ENCODE results near the gene ASAP3.
A peak's percentile ranks its signal among the peaks of the same experiment; 100 is the strongest.

ASAP3 gene

GRCh38 chr1:23477359-23478144 is 6.4 kb downstream of the ASAP3 start:
- no peak for DNase-seq

DNA sequence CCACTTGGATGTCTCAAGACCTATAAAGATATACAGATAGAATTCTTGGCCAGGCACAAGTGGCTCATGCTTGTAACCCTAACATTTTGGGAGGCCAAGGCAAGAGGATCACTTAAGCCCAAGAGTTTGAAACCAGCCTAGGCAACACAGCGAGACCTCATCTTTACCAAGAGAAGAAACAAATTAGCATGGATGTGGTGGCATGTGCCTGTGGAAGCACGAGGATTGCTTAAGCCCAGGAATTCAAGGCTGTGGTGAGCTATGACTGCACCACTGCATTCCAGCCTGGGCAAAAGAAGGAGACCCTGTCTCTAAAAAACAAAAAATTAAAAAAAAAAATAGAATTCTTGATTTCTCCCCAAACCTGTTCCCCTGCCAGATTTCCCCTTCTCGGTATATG is 8.3 kb downstream of the ASAP3 start:
- DNase-seq = no peak

DNA sequence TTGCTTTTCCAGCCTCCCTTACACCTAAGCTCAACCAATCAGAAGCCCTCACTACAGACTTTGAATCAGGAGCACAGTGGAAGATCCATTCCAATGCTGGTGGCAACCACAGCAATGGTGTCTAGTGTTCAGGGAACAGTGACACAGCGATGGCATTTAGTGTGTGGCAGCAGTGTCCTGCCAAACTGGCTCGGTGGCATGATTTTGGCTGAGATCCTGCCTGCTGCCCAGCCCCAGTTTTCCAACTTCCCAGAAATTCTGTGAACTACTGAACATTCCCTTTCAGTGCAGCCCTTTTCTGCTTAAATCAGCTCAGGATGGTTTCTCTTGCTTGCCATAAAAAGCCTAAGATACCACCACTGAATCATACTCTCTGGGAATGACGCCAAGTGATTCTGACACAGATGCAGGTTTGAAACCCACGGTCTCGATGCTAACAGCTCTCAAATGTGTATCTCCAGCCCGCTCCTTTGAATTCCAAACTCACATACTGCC is 8.8 kb downstream of the ASAP3 start:
- no peak for DNase-seq

- DNase-seq = no peak
Measured at GRCh38 chr1:23473037-23473800, 10.8 kb downstream of the ASAP3 start.

GRCh38 chr1:23472351-23473036 is 11.5 kb downstream of the ASAP3 start:
- DNase-seq = no peak

- no peak for DNase-seq
Measured at GRCh38 chr1:23471473-23472075, 12.4 kb downstream of the ASAP3 start.

DNA sequence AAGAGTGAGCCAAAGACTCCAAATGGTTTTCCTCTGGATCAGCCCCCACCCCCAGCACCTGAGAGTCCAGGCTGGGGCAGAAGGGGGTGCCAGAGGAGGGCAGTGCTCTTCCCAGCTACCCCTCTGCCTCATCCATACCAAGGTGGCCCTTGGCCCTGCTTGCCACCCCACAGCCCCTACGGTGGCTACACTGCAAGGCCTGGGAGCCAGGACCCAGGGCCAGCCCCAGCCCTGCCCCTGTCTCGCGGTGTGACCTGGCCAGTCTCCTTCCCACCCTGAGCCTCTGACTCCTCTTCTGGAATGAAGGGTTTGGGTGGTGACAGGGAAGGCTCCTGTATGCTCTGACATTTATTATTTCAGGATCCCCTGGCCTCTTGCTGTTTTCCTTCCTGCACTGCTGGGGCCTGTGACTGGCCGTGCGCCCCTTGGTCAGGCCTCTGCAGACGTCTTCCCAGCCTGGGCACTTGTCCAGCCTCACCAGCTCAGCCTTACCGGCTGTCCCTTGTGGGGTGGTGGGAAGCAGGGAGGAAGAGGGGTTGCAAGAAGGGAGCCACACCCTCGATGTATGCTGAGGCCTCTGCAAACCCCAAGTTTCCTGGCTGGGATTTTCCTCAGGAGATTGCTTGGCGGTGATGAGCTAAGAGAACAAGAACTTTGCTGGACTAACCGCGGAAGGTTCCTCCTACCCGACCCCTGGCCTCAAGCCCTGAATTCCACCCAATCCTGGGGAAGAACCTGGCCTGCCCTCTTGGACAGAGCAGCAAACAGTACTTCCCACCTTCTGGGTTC is 13.5 kb downstream of the ASAP3 start:
- DNase-seq = no peak

DNA sequence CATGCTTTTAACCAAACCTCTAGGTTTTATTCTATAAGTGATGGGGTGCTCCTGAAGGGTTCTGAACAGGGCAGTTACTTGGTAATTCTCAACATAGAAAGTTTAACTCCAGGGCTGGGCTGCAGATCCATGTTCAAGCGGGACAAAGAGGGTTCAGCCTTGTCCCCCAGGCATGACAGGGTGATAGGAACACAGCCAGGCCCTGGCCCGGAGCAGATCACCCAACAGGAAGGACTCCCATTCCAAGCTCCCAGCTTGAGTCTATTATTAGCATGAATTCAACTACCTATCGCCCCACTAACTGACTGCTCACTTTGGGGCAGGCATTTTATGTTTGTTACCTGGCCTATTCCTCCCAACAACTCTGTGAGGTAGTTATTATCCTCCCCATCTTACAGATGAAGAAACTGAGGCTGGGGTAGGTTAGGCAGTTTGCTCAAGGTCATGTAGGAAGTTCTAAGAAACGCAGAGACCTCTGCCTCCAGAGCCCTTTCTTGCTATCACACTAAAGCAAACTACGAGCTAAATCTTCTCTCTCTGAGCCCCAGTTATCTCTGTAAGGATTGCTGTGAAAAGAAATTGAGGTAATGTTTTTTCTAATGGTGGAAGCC is 14.5 kb downstream of the ASAP3 start:
- no peak for DNase-seq

DNA sequence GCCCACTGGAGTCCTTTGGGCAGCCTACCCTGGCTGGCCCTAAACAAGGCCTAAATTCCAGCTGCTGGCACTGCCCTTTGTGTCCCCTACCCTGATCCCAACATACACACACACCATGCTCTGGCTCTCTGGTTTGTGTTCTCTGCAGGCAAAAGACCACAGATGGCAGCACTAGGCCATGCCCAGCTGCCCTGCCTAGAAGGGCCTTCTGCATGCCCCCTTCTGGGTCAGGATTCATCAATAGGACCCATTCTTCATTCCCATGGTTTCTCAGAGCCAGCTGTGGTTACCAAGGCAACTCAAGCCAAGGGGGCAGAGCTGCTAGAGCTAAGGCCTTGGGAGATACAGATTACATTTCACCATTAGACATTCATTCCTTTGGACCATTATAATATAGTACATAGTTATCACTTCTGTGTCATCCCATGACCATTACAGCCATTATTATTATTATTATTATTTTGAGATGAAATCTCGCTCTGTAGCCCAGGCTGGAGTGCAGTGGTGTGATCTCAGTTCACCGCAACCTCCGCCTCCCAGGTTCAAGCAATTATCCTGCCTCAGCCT is 17.5 kb downstream of the ASAP3 start:
- no peak for DNase-seq

DNA sequence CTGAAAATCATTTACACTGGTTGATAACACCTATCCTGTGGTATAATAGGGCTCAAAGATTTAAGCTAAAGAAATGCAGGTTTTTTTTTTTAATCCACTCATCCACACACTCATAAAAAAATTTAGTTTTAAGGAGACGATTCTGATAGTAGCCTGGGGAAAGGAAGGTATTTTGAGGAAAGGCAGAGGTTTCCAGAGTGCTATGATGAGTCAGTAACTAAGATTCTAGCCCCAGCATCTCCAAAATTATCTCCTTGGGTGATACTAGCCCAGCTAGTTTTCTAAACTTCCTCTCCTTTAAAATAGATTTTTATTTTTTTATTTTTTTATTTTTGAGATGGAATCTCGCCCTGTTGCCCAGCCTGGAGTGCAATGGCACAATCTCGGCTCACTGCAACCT is 20.7 kb downstream of the ASAP3 start:
- no peak for DNase-seq

DNA sequence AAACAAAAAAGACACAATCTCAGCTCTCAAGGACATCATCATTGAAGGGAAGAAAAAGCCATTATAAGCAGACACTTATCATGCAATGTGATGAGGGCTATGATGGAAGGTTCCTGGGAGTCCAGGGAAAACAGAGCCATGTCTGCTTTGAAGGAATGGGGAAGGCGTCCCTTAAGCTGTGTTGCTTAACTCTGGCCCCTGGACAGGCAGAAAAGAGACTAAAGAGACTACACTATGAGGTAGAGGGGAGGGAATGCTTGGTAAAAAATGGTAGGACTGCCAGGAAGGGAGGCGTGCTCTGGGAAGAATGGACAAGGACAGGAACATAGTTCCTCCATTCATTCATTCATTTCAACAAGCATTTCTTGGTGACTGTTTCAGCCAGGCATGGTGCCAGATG is 21.2 kb downstream of the ASAP3 start:
- no peak for DNase-seq

GRCh38 chr1:23461050-23461449 is 22.9 kb downstream of the ASAP3 start:
- no peak for DNase-seq

GRCh38 chr1:23460519-23460918 is 23.5 kb downstream of the ASAP3 start:
- DNase-seq = no peak

GRCh38 chr1:23459338-23459757 is 24.6 kb downstream of the ASAP3 start:
- DNase-seq = no peak

DNA sequence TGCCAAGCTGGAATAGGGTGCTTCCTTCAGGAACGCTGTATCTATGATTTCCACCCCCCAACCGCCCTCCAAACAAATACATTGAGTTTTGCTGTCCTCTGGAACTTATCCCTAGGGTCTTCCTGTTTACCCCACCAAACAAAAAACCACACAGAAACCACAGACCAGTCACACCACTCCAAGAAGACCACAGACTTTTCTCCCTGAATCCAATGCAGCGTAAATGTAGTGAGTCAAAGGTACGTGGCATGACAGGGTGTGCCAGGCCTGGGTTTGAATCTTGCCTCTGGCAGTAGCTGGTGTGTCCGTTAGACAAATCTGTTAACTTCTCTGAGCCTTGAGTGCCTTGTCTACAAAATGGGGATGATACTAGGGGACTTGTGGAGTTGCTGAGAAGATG is 27.8 kb downstream of the ASAP3 start:
- DNase-seq = no peak

DNA sequence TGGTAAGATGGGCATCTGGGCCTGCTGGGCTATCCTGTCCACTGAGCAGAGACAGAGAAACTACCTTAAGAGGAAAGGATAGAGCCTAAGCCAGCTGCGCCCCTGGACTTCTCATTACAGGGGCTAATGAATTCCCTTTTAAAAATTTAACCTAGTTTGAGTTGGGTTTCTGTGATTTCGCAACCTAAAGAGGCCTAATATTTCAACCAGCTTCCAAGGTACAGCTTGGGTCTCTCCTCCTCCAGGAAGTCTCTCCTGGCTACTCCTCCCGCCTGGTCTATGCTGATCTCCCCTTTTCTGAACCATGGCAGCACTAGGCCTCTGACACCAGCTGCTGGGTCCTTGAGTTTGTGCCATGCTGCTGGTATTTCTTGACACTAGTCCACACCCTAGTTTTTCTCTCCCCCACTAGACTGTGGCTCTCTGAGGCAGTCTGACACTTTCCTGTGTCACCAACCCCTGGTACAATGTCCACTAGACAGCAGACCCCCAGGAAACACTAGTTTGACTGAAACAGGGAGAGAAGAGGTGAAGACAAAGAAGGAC is 30.5 kb downstream of the ASAP3 start:
- no peak for DNase-seq

DNA sequence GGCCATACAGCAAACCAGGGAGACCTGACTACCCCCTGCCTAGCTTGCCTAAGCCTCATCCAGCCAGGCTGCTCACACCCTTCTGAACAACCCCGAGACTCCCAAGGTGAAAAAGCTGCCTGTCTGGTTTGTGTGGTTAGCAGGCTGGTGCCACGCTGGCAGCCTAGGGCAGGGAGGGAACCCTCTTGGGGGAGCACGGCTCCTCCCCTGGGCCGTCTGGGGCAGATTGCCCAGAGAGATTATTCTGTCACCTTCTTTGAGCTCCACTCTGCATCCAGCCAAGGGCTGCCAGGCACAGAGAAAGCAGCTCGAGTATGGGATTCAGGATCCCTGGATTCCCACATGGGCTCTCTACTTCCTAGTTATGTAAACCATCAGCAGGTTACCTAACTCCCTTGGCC is 32.0 kb downstream of the ASAP3 start:
- peak; percentile 68 for DNase-seq

DNA sequence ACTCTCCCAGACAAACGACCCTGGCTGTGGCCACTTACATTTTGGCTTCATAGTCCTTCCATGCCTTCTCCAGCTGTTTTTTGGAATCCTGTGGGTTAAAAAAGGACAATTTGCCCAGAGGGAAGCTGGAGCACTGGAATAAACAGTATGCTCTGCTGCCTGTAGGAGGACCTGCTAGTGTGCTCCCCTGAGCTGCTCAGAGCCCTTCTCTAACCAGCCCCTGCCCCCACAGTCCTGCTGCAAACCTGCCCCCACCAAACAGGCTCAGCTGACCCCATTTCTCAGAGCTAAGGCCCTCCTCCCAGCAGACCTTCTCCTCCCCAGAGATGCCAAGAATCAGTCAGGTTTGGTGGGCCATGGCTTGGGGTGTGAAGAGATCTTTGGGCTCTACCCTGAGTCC is 32.5 kb downstream of the ASAP3 start:
- DNase-seq = no peak

DNA sequence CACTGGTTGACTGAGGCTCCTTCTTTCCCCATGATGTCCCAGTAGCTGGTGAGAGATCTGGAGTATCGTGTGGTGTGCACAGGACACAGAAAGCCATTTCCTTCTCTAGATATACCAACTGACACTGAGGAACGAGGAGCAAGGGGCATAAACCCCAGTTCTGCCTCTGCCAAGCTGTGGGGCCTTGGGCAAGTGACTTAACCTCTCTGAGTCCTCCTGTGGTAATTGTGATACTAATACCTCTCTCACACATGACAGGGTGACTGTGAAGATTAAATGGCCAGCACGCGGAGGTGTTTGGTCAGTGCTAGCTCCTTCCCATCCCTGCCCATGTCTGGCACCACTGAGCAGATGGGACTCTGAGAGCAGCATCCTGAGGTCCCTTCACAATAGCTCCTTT is 33.1 kb downstream of the ASAP3 start:
- no peak for DNase-seq

GRCh38 chr1:23449958-23450357 is 34.0 kb downstream of the ASAP3 start:
- no peak for DNase-seq

GRCh38 chr1:23449306-23449705 is 34.7 kb downstream of the ASAP3 start:
- DNase-seq = no peak
